Measurements from ENCODE around the gene HOXA9. TPM values are rescaled to one million over a fixed set of nuclear protein-coding genes. Genes with fewer than 3 reads are reported as not detected.

Gene HOXA9
- total and polyA plus RNA-seq, 2 experiments from 2014 or later, result not detected

- H3K4me1 ChIP-seq (ENCODE audit: low read depth), result no peaks in the 10 kb centered on the region
- DNase-seq (ENCODE audit: low read depth in 1 of 2, low spot score in 1 of 2), result no peak
- TF ChIP-seq, protein P1, sequence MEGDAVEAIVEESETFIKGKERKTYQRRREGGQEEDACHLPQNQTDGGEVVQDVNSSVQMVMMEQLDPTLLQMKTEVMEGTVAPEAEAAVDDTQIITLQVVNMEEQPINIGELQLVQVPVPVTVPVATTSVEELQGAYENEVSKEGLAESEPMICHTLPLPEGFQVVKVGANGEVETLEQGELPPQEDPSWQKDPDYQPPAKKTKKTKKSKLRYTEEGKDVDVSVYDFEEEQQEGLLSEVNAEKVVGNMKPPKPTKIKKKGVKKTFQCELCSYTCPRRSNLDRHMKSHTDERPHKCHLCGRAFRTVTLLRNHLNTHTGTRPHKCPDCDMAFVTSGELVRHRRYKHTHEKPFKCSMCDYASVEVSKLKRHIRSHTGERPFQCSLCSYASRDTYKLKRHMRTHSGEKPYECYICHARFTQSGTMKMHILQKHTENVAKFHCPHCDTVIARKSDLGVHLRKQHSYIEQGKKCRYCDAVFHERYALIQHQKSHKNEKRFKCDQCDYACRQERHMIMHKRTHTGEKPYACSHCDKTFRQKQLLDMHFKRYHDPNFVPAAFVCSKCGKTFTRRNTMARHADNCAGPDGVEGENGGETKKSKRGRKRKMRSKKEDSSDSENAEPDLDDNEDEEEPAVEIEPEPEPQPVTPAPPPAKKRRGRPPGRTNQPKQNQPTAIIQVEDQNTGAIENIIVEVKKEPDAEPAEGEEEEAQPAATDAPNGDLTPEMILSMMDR (IDR thresholded peaks at IDR 0.05; ENCODE audit: low read depth, low read length), result no peak
- no peaks in the 10 kb centered on the region for H3K9me3 ChIP-seq (ENCODE audit: low read depth)
- no peak overlapping the region for H3K4me3 ChIP-seq
- H3K27me3 ChIP-seq, result peaks cover 100% of the 10 kb centered on the region
- H3K36me3 ChIP-seq, result no peaks in the 10 kb centered on the region
- H3K27ac ChIP-seq, result no peak overlapping the region
These were observed 11.8 kb upstream of the HOXA9 start for GRCh38 chr7:27176962-27177794.

DNA sequence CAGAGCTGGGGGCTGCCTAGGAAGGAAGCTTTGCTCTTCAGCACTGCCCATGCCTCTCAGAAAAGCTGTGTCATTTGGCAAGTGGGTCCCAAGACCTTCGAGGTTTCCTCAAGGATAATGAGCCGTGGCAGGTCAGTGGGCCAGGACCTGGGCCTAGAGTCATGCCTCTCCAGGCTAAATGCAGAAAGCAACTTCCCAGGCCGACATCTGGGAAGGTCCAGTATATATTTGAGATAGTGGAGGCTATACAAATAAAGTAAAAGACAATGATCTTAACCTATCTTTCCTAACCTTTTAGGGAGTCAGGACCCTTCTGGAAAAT is 11.1 kb upstream of the HOXA9 start:
- DNase-seq (ENCODE audit: low read depth in 1 of 2, low spot score in 1 of 2), result no peak
- Histone ChIP-seq H3K9me3 (ENCODE audit: low read depth) (no peaks in the 10 kb centered on the region), H3K36me3 (no peaks in the 10 kb centered on the region), H3K4me3 (no peak overlapping the region), H3K27ac (no peak overlapping the region), H3K27me3 (peaks cover 100% of the 10 kb centered on the region), H3K4me1 (ENCODE audit: low read depth) (no peaks in the 10 kb centered on the region)
- TF ChIP-seq, protein P1 (IDR thresholded peaks at IDR 0.05; ENCODE audit: low read depth, low read length), result no peak

DNA sequence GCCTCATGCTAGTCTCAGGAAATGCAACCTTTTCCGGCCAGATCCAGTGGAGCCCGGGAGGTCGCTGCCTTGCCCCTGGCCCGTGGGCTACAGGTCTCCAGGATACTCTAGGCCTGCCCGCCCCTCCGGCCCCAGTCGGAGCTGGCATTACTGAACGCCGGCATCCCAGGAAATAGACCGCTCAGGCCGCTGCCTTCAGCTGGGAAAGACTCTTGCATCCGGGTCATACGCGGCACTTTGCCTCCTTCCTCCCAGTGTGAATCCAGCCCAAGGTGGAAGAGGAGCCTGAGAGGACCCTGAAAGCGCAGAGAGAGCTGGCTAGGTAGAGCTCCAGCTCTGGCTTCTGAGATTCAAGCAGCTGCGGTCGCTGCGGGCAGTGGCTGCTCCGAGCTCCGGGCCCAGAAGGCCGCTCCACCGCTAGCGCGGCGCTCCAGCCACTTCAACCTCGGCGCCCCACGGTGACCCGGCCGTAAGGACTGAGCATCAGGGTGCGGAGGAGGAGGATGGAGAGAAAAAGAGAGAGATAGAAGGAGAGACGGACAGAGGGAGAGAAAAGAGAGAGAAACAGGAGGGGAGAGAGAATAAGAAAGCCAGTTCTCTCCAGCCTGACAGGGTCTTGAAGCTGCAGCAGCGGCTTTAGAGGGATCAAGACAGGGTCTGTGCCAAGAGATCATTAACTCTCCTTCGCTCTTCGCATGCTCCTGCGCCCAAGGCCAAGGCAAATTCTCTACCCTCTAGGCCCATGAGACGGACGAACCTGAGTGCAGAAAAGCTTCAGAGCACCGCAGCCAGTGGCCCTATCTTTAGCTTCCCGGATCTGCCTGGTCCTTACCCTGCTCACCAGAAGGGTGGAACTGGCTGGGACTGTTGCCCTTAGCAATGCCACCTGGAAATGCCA is 10.5 kb upstream of the HOXA9 start:
- no peak for DNase-seq (ENCODE audit: low read depth in 1 of 2, low spot score in 1 of 2)
- Histone ChIP-seq H3K27me3 (peaks cover 100% of the 10 kb centered on the region), H3K9me3 (ENCODE audit: low read depth) (no peaks in the 10 kb centered on the region), H3K4me1 (ENCODE audit: low read depth) (no peaks in the 10 kb centered on the region), H3K27ac (no peak overlapping the region), H3K4me3 (no peak overlapping the region), H3K36me3 (no peaks in the 10 kb centered on the region)
- TF ChIP-seq, protein P1 (IDR thresholded peaks at IDR 0.05; ENCODE audit: low read depth, low read length), result no peak

DNA sequence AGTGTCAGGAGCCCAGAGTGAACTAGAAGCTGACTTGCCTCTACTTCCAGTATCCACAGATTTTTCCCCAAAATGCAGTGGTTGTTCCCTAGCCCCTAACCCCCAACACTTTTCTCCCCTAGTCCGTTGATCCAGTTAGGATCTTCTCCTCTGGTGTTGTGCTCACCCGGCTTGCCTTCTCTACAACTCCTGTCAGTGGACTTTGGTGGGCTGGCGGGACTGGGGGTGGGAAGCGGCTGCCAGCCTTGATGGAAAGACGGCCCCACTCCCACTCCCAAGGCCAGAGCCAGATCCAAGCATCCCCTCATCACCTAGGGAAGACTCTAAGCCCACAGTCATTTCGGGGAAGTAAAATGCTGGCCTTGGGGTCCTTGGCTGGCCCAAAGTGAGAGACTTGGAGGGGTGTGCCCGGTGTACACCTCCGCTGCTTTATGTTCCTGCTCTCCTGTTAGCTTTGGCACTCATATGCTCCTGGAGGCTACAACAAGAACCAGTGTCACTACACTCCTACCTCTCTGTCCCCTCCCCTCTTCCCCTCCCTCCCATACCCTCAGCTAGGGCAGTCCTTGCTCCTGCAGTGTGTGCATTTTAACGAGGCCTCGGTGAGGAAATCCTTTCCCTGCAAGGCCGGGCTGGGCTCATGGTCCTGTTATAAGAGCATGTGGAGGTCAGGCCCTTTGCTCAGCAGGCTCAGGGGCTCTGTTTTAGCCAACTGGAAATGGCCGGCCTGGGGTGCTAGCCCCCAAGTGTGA is 9.7 kb upstream of the HOXA9 start:
- TF ChIP-seq, protein P1 (IDR thresholded peaks at IDR 0.05; ENCODE audit: low read depth, low read length), result no peak
- Histone ChIP-seq H3K36me3 (no peaks in the 10 kb centered on the region), H3K9me3 (ENCODE audit: low read depth) (no peaks in the 10 kb centered on the region), H3K4me3 (no peak overlapping the region), H3K4me1 (ENCODE audit: low read depth) (no peaks in the 10 kb centered on the region), H3K27ac (no peak overlapping the region), H3K27me3 (peaks cover 100% of the 10 kb centered on the region)
- no peak for DNase-seq (ENCODE audit: low read depth in 1 of 2, low spot score in 1 of 2)
